ENCODE data around the gene PTPRN2. TPM values are rescaled to one million over a fixed set of nuclear protein-coding genes. Genes with fewer than 3 reads are reported as not detected.

The PTPRN2 gene
- total RNA-seq, 2 experiments from 2014 or later: 0.70 TPM; not detected in 1

DNA sequence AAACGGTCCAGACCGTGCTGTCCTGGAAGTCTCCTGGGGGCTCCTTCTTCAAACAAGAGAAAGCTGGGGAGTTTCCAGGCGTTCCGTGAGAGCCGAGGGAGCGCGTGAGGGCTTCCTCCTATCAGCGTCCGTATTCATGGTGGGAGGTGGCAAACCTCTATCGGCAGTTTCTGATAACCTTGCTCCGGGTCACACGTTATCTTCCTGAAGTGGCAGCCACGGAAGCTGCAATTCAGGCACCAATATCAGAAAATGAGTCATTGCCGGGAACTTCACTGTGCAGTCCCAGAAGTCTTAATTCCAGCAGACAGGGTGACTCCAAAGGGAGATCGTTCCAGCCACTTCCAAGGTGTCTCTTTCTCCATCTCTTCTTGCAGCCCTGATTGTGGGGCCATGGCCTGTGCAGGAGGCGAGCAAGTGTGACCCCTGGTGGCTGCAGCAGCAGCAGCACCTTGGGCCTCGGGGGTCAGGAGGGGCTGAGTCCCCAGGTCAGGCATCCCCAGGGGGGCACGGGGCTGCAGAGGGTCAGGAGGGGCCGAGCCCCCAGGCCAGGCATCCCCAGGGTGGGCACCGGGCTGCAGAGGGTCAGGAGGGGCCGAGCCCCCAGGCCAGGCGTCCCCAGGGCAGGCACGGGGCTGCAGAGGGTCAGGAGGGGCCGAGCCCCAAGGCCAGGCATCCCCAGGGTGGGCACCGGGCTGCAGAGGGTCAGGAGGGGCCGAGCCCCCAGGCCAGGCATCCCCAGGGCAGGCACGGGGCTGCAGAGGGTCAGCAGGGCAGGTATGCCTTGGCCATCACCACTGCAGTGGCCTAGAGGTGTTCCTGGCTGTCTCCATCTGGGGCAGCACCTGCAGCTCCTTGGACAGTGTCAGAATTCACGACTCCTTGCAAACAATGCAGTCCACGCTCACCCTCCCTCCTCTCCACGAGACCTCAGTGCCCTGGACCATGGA is 712.1 kb downstream of the PTPRN2 start:
- POLR2A ChIA-PET: no interaction called here
- no peak overlapping the region for H3K4me3 ChIP-seq (ENCODE audit: low read depth, low read length, poor library complexity, severe bottlenecking)

DNA sequence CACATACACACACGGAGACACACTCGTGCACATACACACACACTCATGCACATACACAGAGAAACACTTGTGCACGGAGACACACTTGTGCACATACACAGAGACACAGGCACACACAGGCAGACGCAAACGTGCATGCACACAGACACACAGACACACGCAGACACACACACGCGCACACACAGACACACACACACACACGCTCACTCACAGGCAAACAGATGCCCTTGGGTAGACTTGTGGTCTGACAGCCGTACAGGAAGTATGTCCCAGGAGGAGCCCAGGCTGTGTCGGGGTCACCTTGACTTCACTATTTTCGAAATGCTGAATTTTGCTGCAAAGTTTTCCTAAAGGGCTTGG is 712.8 kb downstream of the PTPRN2 start:
- H3K4me2 ChIP-seq (ENCODE audit: low read length): no peak overlapping the region
- BruUV-seq (replicated peaks): no TSS peak
- intact Hi-C loops (cut with micrococcal nuclease; ENCODE audit: unreplicated experiment): loop anchor here (1.0 kb wide), 1 partner anchor 442 kb away; no protein-coding TSS in a partner anchor
- no peaks in the 10 kb centered on the region for H4K20me1 ChIP-seq (ENCODE audit: insufficient read depth, low read length)
- no peak overlapping the region for H3K4me3 ChIP-seq (ENCODE audit: low read depth, low read length, poor library complexity, severe bottlenecking)
- no peaks in the 10 kb centered on the region for H3K79me2 ChIP-seq (ENCODE audit: insufficient read depth, low read depth, low read length)
- no peaks in the 10 kb centered on the region for H3K36me3 ChIP-seq (ENCODE audit: insufficient read depth, low read length)
- H3K9me3 ChIP-seq (ENCODE audit: low read length): no peaks in the 10 kb centered on the region
- no peaks in the 10 kb centered on the region for H3K4me1 ChIP-seq (ENCODE audit: insufficient read depth, low read length, poor library complexity, severe bottlenecking)
- no peak overlapping the region for H3K27ac ChIP-seq (ENCODE audit: low read depth, low read length, poor library complexity, severe bottlenecking)
- ChIA-PET POLR2A (no interaction called here), CTCF (ENCODE audit: unreplicated experiment) (no interaction called here)
- H2AFZ ChIP-seq (ENCODE audit: low read length): no peak overlapping the region
- TF ChIP-seq, protein P1, sequence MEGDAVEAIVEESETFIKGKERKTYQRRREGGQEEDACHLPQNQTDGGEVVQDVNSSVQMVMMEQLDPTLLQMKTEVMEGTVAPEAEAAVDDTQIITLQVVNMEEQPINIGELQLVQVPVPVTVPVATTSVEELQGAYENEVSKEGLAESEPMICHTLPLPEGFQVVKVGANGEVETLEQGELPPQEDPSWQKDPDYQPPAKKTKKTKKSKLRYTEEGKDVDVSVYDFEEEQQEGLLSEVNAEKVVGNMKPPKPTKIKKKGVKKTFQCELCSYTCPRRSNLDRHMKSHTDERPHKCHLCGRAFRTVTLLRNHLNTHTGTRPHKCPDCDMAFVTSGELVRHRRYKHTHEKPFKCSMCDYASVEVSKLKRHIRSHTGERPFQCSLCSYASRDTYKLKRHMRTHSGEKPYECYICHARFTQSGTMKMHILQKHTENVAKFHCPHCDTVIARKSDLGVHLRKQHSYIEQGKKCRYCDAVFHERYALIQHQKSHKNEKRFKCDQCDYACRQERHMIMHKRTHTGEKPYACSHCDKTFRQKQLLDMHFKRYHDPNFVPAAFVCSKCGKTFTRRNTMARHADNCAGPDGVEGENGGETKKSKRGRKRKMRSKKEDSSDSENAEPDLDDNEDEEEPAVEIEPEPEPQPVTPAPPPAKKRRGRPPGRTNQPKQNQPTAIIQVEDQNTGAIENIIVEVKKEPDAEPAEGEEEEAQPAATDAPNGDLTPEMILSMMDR (conservative IDR thresholded peaks at IDR 0.05; ENCODE audit: low read length): no peak
- TF ChIP-seq EZH2phosphoT487 (IDR thresholded peaks at IDR 0.05; ENCODE audit: borderline replicate concordance, low read depth, low read length): no peak
- H3K9me2 ChIP-seq (ENCODE audit: insufficient read depth, low read length): no peaks in the 10 kb centered on the region
- no peak for DNase-seq (ENCODE audit: low spot score)

More for the DNA sequence above, 712.1 kb downstream of the PTPRN2 start:
- no peaks in the 10 kb centered on the region for H3K9me3 ChIP-seq (ENCODE audit: low read length)
- CTCF ChIA-PET (ENCODE audit: unreplicated experiment): no interaction called here
- H3K79me2 ChIP-seq (ENCODE audit: insufficient read depth, low read depth, low read length): no peaks in the 10 kb centered on the region
- TF ChIP-seq EZH2phosphoT487 (IDR thresholded peaks at IDR 0.05; ENCODE audit: borderline replicate concordance, low read depth, low read length): no peak
- TF ChIP-seq, protein P1 (conservative IDR thresholded peaks at IDR 0.05; ENCODE audit: low read length): peak; percentile 77
- no peak overlapping the region for H3K4me2 ChIP-seq (ENCODE audit: low read length)
- H2AFZ ChIP-seq (ENCODE audit: low read length): no peak overlapping the region
- intact Hi-C loops (cut with micrococcal nuclease; ENCODE audit: unreplicated experiment): loop anchor here (1.0 kb wide), 1 partner anchor 442 kb away; no protein-coding TSS in a partner anchor
- no peaks in the 10 kb centered on the region for H3K9me2 ChIP-seq (ENCODE audit: insufficient read depth, low read length)
- H3K36me3 ChIP-seq (ENCODE audit: insufficient read depth, low read length): no peaks in the 10 kb centered on the region
- DNase-seq (ENCODE audit: low spot score): peak; percentile 11
- H4K20me1 ChIP-seq (ENCODE audit: insufficient read depth, low read length): no peaks in the 10 kb centered on the region
- no peaks in the 10 kb centered on the region for H3K4me1 ChIP-seq (ENCODE audit: insufficient read depth, low read length, poor library complexity, severe bottlenecking)
- no TSS peak for BruUV-seq (replicated peaks)
- H3K27ac ChIP-seq (ENCODE audit: low read depth, low read length, poor library complexity, severe bottlenecking): no peak overlapping the region

Measured in OCI-LY7 (cell line).